Neural cell (in vitro differentiated cells): ENCODE data around the gene EVPL. TPM values are rescaled to one million over a fixed set of nuclear protein-coding genes. Genes with fewer than 3 reads are reported as not detected.

ENCODE experiments used
- H2AFZ ChIP-seq: fragments of 200-600, 300-800 bp; sonication (generic), shearing (Covaris generic); 2 replicates; pipeline ENCODE4 v1.6.0; 2014; ENCODE audit warnings: low read depth, mild to moderate bottlenecking, antibody characterized with exemption, low read length, moderate library complexity
- H3F3A ChIP-seq: fragments of 200-600 bp; shearing (Covaris generic); 2 replicates; pipeline ENCODE4 v1.6.1; 2016; ENCODE audit warnings: mild to moderate bottlenecking, moderate library complexity, mixed read lengths, antibody characterized with exemption, low read length; ENCODE audit not compliant: insufficient read depth, poor library complexity, severe bottlenecking
- H3K27ac ChIP-seq: fragments of 200-600, 300-800 bp; sonication (generic), shearing (Covaris generic); 2 replicates; pipeline ENCODE4 v1.5.1; 2014; ENCODE audit warnings: mild to moderate bottlenecking, low read length, moderate library complexity
- H3K27me3 ChIP-seq: fragments of 300-800, 200-600 bp; sonication (generic), shearing (Covaris generic); 2 replicates; pipeline ENCODE4 v1.6.0; 2014; ENCODE audit warnings: mild to moderate bottlenecking, low read depth, low read length, moderate library complexity; ENCODE audit not compliant: insufficient read depth
- H3K36me3 ChIP-seq: fragments of 300-800, 200-600 bp; sonication (generic), shearing (Covaris generic); 2 replicates; pipeline ENCODE4 v1.5.1; 2014; ENCODE audit warnings: mild to moderate bottlenecking, antibody characterized with exemption, low read length, moderate library complexity; ENCODE audit not compliant: insufficient read depth
- H3K4me2 ChIP-seq: fragments of 300-800, 200-600 bp; sonication (generic), shearing (Covaris generic); 2 replicates; pipeline ENCODE4 v1.6.0; 2014; ENCODE audit warnings: mild to moderate bottlenecking, low read length
- H3K4me3 ChIP-seq: fragments of 300-800, 200-600 bp; sonication (generic), shearing (Covaris generic); 2 replicates; pipeline ENCODE4 v1.5.1; 2014; ENCODE audit warnings: mild to moderate bottlenecking, low read length, moderate library complexity
- H3K79me2 ChIP-seq: fragments of 200-600 bp; shearing (Covaris generic); replicated peaks from 2 replicates; pipeline ENCODE4 v1.6.0; 2014; ENCODE audit warnings: mild to moderate bottlenecking, low read length, moderate library complexity; ENCODE audit not compliant: insufficient read depth
- H3K9ac ChIP-seq: fragments of 300-800, 200-600 bp; sonication (generic), shearing (Covaris generic); 2 replicates; pipeline ENCODE4 v1.6.1; 2016; ENCODE audit warnings: mild to moderate bottlenecking, low read length, mixed read lengths
- H3K9me2 ChIP-seq: fragments of 200-600 bp; shearing (Covaris generic); 2 replicates; pipeline ENCODE4 v1.6.1; 2016; ENCODE audit warnings: mild to moderate bottlenecking, low read length, mixed read lengths; ENCODE audit not compliant: insufficient read depth
- H3K9me3 ChIP-seq: fragments of 200-600, 300-800 bp; sonication (generic), shearing (Covaris generic); 2 replicates; pipeline ENCODE4 v1.6.1; 2016; ENCODE audit warnings: mild to moderate bottlenecking, mixed run types, low read length, moderate library complexity, mixed read lengths
- H4K20me1 ChIP-seq: fragments of 200-600 bp; shearing (Covaris generic); 2 replicates; pipeline ENCODE4 v1.6.1; 2016; ENCODE audit warnings: mild to moderate bottlenecking, mixed run types; ENCODE audit not compliant: insufficient read depth
- CTCF ChIP-seq: fragments of 450-650 bp; IDR thresholded peaks from 2 replicates; pipeline ENCODE4 v1.5.1; 2014; ENCODE audit warnings: antibody characterized with exemption, mild to moderate bottlenecking, moderate library complexity; ENCODE audit not compliant: poor library complexity, severe bottlenecking
- EP300 ChIP-seq: fragments of 450-650 bp; conservative IDR thresholded peaks from 2 replicates; pipeline ENCODE4 v1.6.1; 2014; ENCODE audit warnings: antibody characterized with exemption, mild to moderate bottlenecking, moderate library complexity; ENCODE audit not compliant: poor library complexity, severe bottlenecking
- EZH2 ChIP-seq: fragments of 200-600, 300-800 bp; shearing (Covaris generic), sonication (generic); IDR thresholded peaks from 2 replicates; pipeline ENCODE4 v1.6.1; 2014; ENCODE audit warnings: antibody characterized with exemption, low read length, borderline replicate concordance, mild to moderate bottlenecking; ENCODE audit not compliant: insufficient read depth, poor library complexity, severe bottlenecking
- MXI1 ChIP-seq: fragments of 450-650 bp; conservative IDR thresholded peaks from 2 replicates; pipeline ENCODE4 v1.6.1; 2014; ENCODE audit warnings: antibody characterized with exemption, mild to moderate bottlenecking; ENCODE audit not compliant: poor library complexity, severe bottlenecking
- POLR2AphosphoS5 ChIP-seq: IDR thresholded peaks from 2 replicates; pipeline ENCODE4 v1.6.1; 2012
- RAD21 ChIP-seq: fragments of 450-650 bp; conservative IDR thresholded peaks from 2 replicates; pipeline ENCODE4 v1.6.1; 2014; ENCODE audit warnings: antibody characterized with exemption, mild to moderate bottlenecking, moderate library complexity
- SMC3 ChIP-seq: fragments of 450-650 bp; conservative IDR thresholded peaks from 2 replicates; pipeline ENCODE4 v1.6.1; 2014; ENCODE audit warnings: antibody characterized with exemption, mild to moderate bottlenecking, moderate library complexity; ENCODE audit not compliant: poor library complexity
- TAF1 ChIP-seq: IDR thresholded peaks from 2 replicates; pipeline ENCODE4 v1.6.1; 2012; ENCODE audit warnings: low read depth
- polyA plus RNA-seq: library from polyadenylated mRNA; depleted of rRNA; stranded (reverse); fragments of >200 nt; gene quantifications from 2 replicates; pipeline ENCODE4 v1.2.3, GENCODE V29; 2014
- TF ChIP-seq, protein P1 (sequence below): IDR thresholded peaks from 2 replicates; pipeline ENCODE4 v1.6.1; 2012; ENCODE audit warnings: borderline replicate concordance

EVPL gene
- polyA plus RNA-seq, 1 donor from 2014 or later: not detected

DNA sequence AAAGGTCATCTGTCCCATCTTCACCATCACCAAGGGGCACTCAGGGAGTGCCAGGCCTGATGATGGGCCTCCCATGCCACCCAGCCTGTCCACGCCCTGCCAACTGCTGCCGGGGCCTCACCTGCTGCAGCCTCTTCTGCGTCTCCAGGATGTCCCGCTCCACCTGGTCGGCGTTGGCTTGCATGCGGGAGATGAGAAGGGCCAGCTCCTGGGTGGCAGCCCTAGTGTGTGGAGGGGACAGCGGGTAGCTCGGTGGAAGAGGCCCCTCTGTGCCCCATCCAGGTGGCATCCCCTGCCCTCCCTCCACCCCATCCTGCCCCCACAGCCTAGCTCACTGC is 3.2 kb downstream of the EVPL start:
- no peak overlapping the region for H3K4me3 ChIP-seq
- no peaks in the 10 kb centered on the region for H3F3A ChIP-seq
- H3K9ac ChIP-seq: no peak overlapping the region
- no peaks in the 10 kb centered on the region for H3K9me3 ChIP-seq
- no peak overlapping the region for H3K4me2 ChIP-seq
- H4K20me1 ChIP-seq: no peaks in the 10 kb centered on the region
- H3K27me3 ChIP-seq: no peaks in the 10 kb centered on the region
- H3K36me3 ChIP-seq: no peaks in the 10 kb centered on the region
- no peak overlapping the region for H3K27ac ChIP-seq
- H3K79me2 ChIP-seq: no peaks in the 10 kb centered on the region
- no peak for TF ChIP-seq EZH2
- TF ChIP-seq, protein P1, sequence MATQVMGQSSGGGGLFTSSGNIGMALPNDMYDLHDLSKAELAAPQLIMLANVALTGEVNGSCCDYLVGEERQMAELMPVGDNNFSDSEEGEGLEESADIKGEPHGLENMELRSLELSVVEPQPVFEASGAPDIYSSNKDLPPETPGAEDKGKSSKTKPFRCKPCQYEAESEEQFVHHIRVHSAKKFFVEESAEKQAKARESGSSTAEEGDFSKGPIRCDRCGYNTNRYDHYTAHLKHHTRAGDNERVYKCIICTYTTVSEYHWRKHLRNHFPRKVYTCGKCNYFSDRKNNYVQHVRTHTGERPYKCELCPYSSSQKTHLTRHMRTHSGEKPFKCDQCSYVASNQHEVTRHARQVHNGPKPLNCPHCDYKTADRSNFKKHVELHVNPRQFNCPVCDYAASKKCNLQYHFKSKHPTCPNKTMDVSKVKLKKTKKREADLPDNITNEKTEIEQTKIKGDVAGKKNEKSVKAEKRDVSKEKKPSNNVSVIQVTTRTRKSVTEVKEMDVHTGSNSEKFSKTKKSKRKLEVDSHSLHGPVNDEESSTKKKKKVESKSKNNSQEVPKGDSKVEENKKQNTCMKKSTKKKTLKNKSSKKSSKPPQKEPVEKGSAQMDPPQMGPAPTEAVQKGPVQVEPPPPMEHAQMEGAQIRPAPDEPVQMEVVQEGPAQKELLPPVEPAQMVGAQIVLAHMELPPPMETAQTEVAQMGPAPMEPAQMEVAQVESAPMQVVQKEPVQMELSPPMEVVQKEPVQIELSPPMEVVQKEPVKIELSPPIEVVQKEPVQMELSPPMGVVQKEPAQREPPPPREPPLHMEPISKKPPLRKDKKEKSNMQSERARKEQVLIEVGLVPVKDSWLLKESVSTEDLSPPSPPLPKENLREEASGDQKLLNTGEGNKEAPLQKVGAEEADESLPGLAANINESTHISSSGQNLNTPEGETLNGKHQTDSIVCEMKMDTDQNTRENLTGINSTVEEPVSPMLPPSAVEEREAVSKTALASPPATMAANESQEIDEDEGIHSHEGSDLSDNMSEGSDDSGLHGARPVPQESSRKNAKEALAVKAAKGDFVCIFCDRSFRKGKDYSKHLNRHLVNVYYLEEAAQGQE: no peak
- no peak for TF ChIP-seq POLR2AphosphoS5
- TF ChIP-seq CTCF: no peak
- TF ChIP-seq MXI1: no peak
- no peak for TF ChIP-seq SMC3
- no peak for TF ChIP-seq RAD21
- TF ChIP-seq EP300: no peak
- TF ChIP-seq TAF1: no peak
- no peaks in the 10 kb centered on the region for H3K9me2 ChIP-seq
- H2AFZ ChIP-seq: no peak overlapping the region

- no peak overlapping the region for H2AFZ ChIP-seq
- no peak for TF ChIP-seq TAF1
These were observed 3.9 kb downstream of the EVPL start for GRCh38 chr17:76022973-76023899.

More at GRCh38 chr17:76022973-76023899, 3.9 kb downstream of the EVPL start:
- no peak overlapping the region for H3K27ac ChIP-seq
- no peaks in the 10 kb centered on the region for H3K9me3 ChIP-seq
- H4K20me1 ChIP-seq: no peaks in the 10 kb centered on the region
- no peak overlapping the region for H3K4me2 ChIP-seq
- H3K79me2 ChIP-seq: no peaks in the 10 kb centered on the region
- H3F3A ChIP-seq: no peaks in the 10 kb centered on the region
- H3K9ac ChIP-seq: no peak overlapping the region
- no peaks in the 10 kb centered on the region for H3K27me3 ChIP-seq
- H3K9me2 ChIP-seq: no peaks in the 10 kb centered on the region
- no peak overlapping the region for H3K4me3 ChIP-seq
- H3K36me3 ChIP-seq: no peaks in the 10 kb centered on the region
